ENCODE measurements around the gene ARSG. TPM values are rescaled to one million over a fixed set of nuclear protein-coding genes. Genes with fewer than 3 reads are reported as not detected.
"Not testable (repeated sequence)": the region's sequence is repeated elsewhere in the genome, so short reads cannot be mapped to it uniquely, and the experiment has no call there.

The ARSG gene
- total and polyA plus RNA-seq, 2 of the 4 experiments (the other 2 are of a cell fraction), result 2.9 to 3.0 TPM

DNA sequence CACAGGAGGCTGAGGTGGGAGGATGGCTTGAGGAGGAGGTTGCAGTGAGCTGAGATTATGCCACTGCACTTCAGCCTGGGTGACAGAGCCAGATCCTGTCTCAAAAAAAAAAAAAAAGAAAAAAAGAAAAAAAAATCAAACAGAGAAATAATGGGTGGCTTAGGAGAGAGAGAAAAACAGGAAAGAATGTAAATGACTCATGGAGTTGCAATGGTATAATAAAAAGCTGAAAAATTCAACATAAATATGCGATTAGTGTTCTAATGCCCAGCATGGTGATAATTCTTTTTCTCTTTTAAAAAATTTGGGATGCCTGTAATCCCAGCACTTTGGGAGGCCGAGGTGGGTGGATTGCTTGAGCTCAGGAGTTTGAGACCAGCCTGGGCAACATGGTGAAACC, 63.0 kb downstream of the ARSG start:
- H4K20me1 ChIP-seq (ENCODE audit: insufficient read depth, low read length); H3K9me3 ChIP-seq (ENCODE audit: control insufficient read depth, insufficient read depth, low read length); H2AK9ac ChIP-seq (replicated peaks; ENCODE audit: low read depth, low read length, poor library complexity); BruUV-seq (replicated peaks); in situ Hi-C loops (cut with MboI; ENCODE audit: low sequenced_read_pairs); H3K36me3 ChIP-seq (ENCODE audit: control insufficient read depth, insufficient read depth, low read length); H3K23ac ChIP-seq (ENCODE audit: low read depth, low read length); H3K4me3 ChIP-seq (ENCODE audit: insufficient read depth, low read depth, low read length); H3K9ac ChIP-seq (ENCODE audit: low read depth, low read length); dilution Hi-C loops (cut with HindIII; ENCODE audit: low sequenced_read_pairs, unreplicated experiment); H3K4me2 ChIP-seq (ENCODE audit: low read depth, low read length); H3K27me3 ChIP-seq (ENCODE audit: control insufficient read depth, insufficient read depth, low read length); H3K56ac ChIP-seq (ENCODE audit: extremely low read depth, insufficient read depth, low read length); H3K79me1 ChIP-seq (ENCODE audit: low read depth in 1 of 2, low read length in 2 of 2): not testable (repeated sequence)
- peak overlapping the region; percentile 68 for H3K14ac ChIP-seq (replicated peaks; ENCODE audit: low read depth, low read length)
- DNase-seq (peak; percentile 62), ATAC-seq (ENCODE audit: low read depth) (peak; percentile 87)
- H4K8ac ChIP-seq (ENCODE audit: low read depth in 2 of 2, low read length in 2 of 2), result peak overlapping the region; percentile 48 to 88
- WGBS, 2 experiments (ENCODE audit: extremely low coverage in 2 of 2, insufficient read length in 1 of 2), result no CpG with 5 or more reads among the region's 2 CpGs
- ChIA-PET CTCF (interaction anchor here (0.6 to 0.9 kb wide), 3 partner anchors 17 to 1172 kb away, joined by 4 to 7 read pairs (median 5); no protein-coding TSS in a partner anchor), POLR2A (ENCODE audit: unreplicated experiment) (interaction anchor here (1.0 kb wide), 1 partner anchor 29 kb away, joined by 10 read pairs; no protein-coding TSS in a partner anchor)
- peak overlapping the region; percentile 89 for H4K5ac ChIP-seq (ENCODE audit: low read depth, low read length)
- peak overlapping the region; percentile 93 for H2BK20ac ChIP-seq (ENCODE audit: low read depth, low read length)
- peak overlapping the region; percentile 84 for H3K4ac ChIP-seq (ENCODE audit: low read depth, low read length)
- peaks cover 17% of the 10 kb centered on the region for H3K9me1 ChIP-seq (ENCODE audit: insufficient read depth, low read length)
- H2AK5ac ChIP-seq (ENCODE audit: low read depth, low read length), result peak overlapping the region; percentile 85
- H2BK5ac ChIP-seq (ENCODE audit: low read depth, low read length, poor library complexity, severe bottlenecking), result peak overlapping the region; percentile 60
- peak overlapping the region; percentile 93 for H3K18ac ChIP-seq (ENCODE audit: low read depth, low read length)
- intact Hi-C loops (cut with micrococcal nuclease), result loop anchor here (2.0 kb wide), 1 partner anchor 26 kb away; no protein-coding TSS in a partner anchor
- peak overlapping the region; percentile 78 for H2AFZ ChIP-seq (replicated peaks; ENCODE audit: low read length, poor library complexity)
- H2BK120ac ChIP-seq (ENCODE audit: low read depth, low read length), result peak overlapping the region; percentile 90
- peaks cover 10% of the 10 kb centered on the region for H3K4me1 ChIP-seq (ENCODE audit: control insufficient read depth, insufficient read depth, low read length)
- peak; percentile 54 for TF ChIP-seq FOS (IDR thresholded peaks at IDR 0.05; ENCODE audit: low read depth, low read length)
- H2BK15ac ChIP-seq (ENCODE audit: low read depth, low read length), result peak overlapping the region; percentile 87; the same call in 2 of the 3 replicates
- peak overlapping the region; percentile 82 for H4K91ac ChIP-seq (ENCODE audit: insufficient read depth, low read depth, low read length)
- peak overlapping the region; percentile 64 for H3K27ac ChIP-seq (ENCODE audit: insufficient read depth, low read length)

Measured in IMR-90 (cell line).